Upper lobe of left lung (tissue), 4 donors: ENCODE results near the gene HDGFL2.

ENCODE experiments used
- CTCF ChIP-seq, 6 experiments: fragments of 450-650 bp in 4 of 6; fragments of 200-600 bp in 2 of 6; sonication (generic) in 2 of 6; IDR thresholded peaks; one replicate each; pipeline ENCODE4 v1.5.1; 2016 to 2019; ENCODE audit warnings: antibody characterized with exemption in 6 of 6
- EP300 ChIP-seq, 4 donors: sonication (generic); formaldehyde crosslinking; IDR thresholded peaks; one replicate each; pipeline ENCODE4 v1.5.1; 2017; ENCODE audit warnings: antibody characterized with exemption in 4 of 4, control low read depth in 2 of 4
- POLR2A ChIP-seq, 4 donors: fragments of 450-650 bp; IDR thresholded peaks; one replicate each; pipeline ENCODE4 v1.5.1; 2016 to 2017; ENCODE audit warnings: antibody characterized with exemption in 4 of 4, mild to moderate bottlenecking in 2 of 4

GRCh38 chr19:4513248-4513647 lies 41.2 kb downstream of the HDGFL2 start:
- TF ChIP-seq CTCF (IDR thresholded peaks at IDR 0.05) (no peak), EP300 (IDR thresholded peaks at IDR 0.05) (no peak), POLR2A (IDR thresholded peaks at IDR 0.05) (no peak)
